HL-60/S4 treated with phorbol 12-myristate 13-acetate at 8.2 ng/mL for 4 days and 3 days (cell line): ENCODE data around the gene APOBEC3H.

ENCODE experiments used
- in situ Hi-C: fragments of 300-500 bp; cut with MboI; formaldehyde crosslinking; loops from 2 replicates; pipeline ENCODE4 v1.15.0; 2022; ENCODE audit warnings: low sequenced_read_pairs

The APOBEC3H gene

GRCh38 chr22:39152024-39152510 is 55.0 kb downstream of the APOBEC3H start:
- in situ Hi-C loops: loop anchor here (25.0 kb wide), 1 partner anchor 885 kb away; no protein-coding TSS in a partner anchor

- in situ Hi-C loops: loop anchor here (25.0 kb wide), 1 partner anchor 885 kb away; no protein-coding TSS in a partner anchor
Observed at GRCh38 chr22:39152511-39153219, 55.6 kb downstream of the APOBEC3H start, which contains the start of gene CBX7. CBX7 (minus strand) TSS chr22:39152680; CDS start chr22:39152444, 236 bp downstream.

DNA sequence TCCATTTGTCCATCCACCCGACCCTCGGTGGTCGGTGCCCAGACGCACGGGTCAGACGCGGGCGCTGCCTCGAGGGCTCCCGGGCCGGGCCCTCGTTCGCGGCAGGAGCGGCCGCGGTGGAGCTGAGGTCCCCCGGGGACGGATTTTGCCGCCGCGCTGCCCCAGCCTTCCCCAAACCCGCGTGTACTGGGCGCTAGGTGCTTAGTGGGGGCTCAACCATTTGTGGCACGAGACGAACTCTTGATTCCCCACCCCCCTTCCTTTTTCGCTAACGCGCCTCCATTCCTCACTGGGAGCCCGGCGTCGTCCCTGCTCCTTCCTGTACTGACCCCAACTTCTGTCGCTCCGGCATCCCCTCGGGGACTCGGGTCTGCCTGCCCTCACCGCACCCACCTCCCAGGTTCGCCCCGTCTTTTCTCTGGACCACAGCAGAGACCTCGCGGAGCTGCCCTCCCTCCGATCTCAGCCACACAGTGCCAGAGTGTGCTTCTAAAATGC is 56.2 kb downstream of the APOBEC3H start:
- in situ Hi-C loops: loop anchor here (25.0 kb wide), 1 partner anchor 884 kb away; no protein-coding TSS in a partner anchor
